B cell (primary cell): ENCODE measurements around the gene OR4K5. TPM values are rescaled to one million over a fixed set of nuclear protein-coding genes. Genes with fewer than 3 reads are reported as not detected.

Source experiments
- ATAC-seq: fragments of 200-7000 bp; cut with Tn5 transposase; one replicate; pipeline ENCODE4 v1.10.0; 2021; ENCODE audit warnings: low read depth, mild to moderate bottlenecking, moderate number of reproducible peaks, moderate library complexity
- CTCF ChIA-PET: fragments of 350-600 bp; sonication (Branson Sonifier 250); formaldehyde crosslinking; loops from one replicate; lab custom pipeline; 2021; ENCODE audit warnings: antibody characterized with exemption, inconsistent platforms; lab: Charles Lee
- POLR2A ChIA-PET: fragments of 350-600 bp; sonication (Branson Sonifier 250); formaldehyde crosslinking; loops from one replicate; lab custom pipeline; 2021; ENCODE audit warnings: antibody characterized with exemption; lab: Charles Lee
- DNase-seq: peaks from one replicate; pipeline ENCODE4 v3.0.0; 2013
- H2AFZ ChIP-seq: 2 replicates; pipeline ENCODE4 v1.6.1; 2012; ENCODE audit warnings: mild to moderate bottlenecking, low read depth, low read length; ENCODE audit not compliant: insufficient read depth, poor library complexity, severe bottlenecking
- H3K27ac ChIP-seq, 2 donors: 1 replicate in 1 of 2; 2 replicates in 1 of 2; pipeline ENCODE4 v1.5.1; 2012 to 2013; ENCODE audit warnings: low read length in 2 of 2, mild to moderate bottlenecking in 2 of 2, moderate library complexity in 1 of 2
- H3K27me3 ChIP-seq, 4 experiments: fragments of 200-600 bp in 1 of 4; sonication (generic) in 1 of 4; replicated peaks in 1 of 4; 1 replicate in 2 of 4; 2 replicates in 2 of 4; pipeline versions ENCODE4 v1.6.1 to v1.7.0; 2013 to 2016; ENCODE audit warnings: low read length in 3 of 4, mild to moderate bottlenecking in 2 of 4, mixed read lengths in 1 of 4, moderate library complexity in 1 of 4; ENCODE audit not compliant: insufficient read depth in 4 of 4, control insufficient read depth in 3 of 4; ENCODE audit errors: control extremely low read depth in 1 of 4
- H3K36me3 ChIP-seq, 2 experiments: replicated peaks in 1 of 2; 1 replicate in 1 of 2; 2 replicates in 1 of 2; pipeline versions ENCODE4 v1.6.1 to v1.7.1; 2013; ENCODE audit warnings: low read length in 1 of 2; ENCODE audit not compliant: insufficient read depth in 2 of 2, control insufficient read depth in 1 of 2; ENCODE audit errors: control extremely low read depth in 1 of 2, extremely low read depth in 1 of 2
- H3K4me1 ChIP-seq, 2 donors: fragments of 200-600 bp in 1 of 2; sonication (generic) in 1 of 2; 1 replicate in 1 of 2; 2 replicates in 1 of 2; pipeline versions ENCODE4 v1.5.1 to v1.6.1; 2013 to 2017; ENCODE audit warnings: low read length in 2 of 2; ENCODE audit not compliant: control insufficient read depth in 2 of 2, insufficient read depth in 2 of 2
- H3K4me2 ChIP-seq: replicated peaks from 2 replicates; pipeline ENCODE3; 2012; ENCODE audit warnings: mild to moderate bottlenecking, low read depth, low read length; ENCODE audit not compliant: poor library complexity, severe bottlenecking
- H3K4me3 ChIP-seq, 5 experiments: fragments of 200-600 bp in 1 of 5; sonication (generic) in 1 of 5; 1 replicate in 3 of 5; 2 replicates in 2 of 5; pipeline versions ENCODE4 v1.5.1 to v1.7.0; 2011 to 2016; ENCODE audit warnings: low read length in 4 of 5, mild to moderate bottlenecking in 4 of 5, low read depth in 2 of 5, control low read depth in 1 of 5, moderate library complexity in 1 of 5; ENCODE audit not compliant: insufficient read depth in 1 of 5; ENCODE audit errors: control extremely low read depth in 1 of 5, extremely low read depth in 1 of 5
- H3K79me2 ChIP-seq: fragments of 200-600 bp; sonication (generic); one replicate; pipeline ENCODE4 v1.6.0; 2016; ENCODE audit warnings: low read length; ENCODE audit not compliant: control insufficient read depth, insufficient read depth
- H3K9ac ChIP-seq: fragments of 200-600 bp; sonication (generic); 2 replicates; pipeline ENCODE4 v1.6.1; 2017; ENCODE audit warnings: mild to moderate bottlenecking, low read length, moderate library complexity
- H3K9me3 ChIP-seq, 3 donors: one replicate each; pipeline versions ENCODE4 v1.6.1 to v1.7.1; 2013; ENCODE audit warnings: low read length in 2 of 3; ENCODE audit not compliant: control insufficient read depth in 2 of 3, insufficient read depth in 1 of 3; ENCODE audit errors: control extremely low read depth in 1 of 3
- H4K20me1 ChIP-seq: 2 replicates; pipeline ENCODE4 v1.6.0; 2012; ENCODE audit warnings: mild to moderate bottlenecking, low read length; ENCODE audit not compliant: insufficient read depth, control insufficient read depth, poor library complexity, severe bottlenecking
- H3K27ac Mint-ChIP-seq: one replicate; pipeline ENCODE4 v1.8.0; 2021; ENCODE audit warnings: mixed read lengths
- H3K27me3 Mint-ChIP-seq: one replicate; pipeline ENCODE4 v1.8.0; 2021; ENCODE audit warnings: mixed read lengths
- H3K4me1 Mint-ChIP-seq: one replicate; pipeline ENCODE4 v1.8.0; 2021; ENCODE audit warnings: mixed read lengths
- H3K4me3 Mint-ChIP-seq: one replicate; pipeline ENCODE4 v1.8.0; 2021; ENCODE audit warnings: mixed read lengths
- H3K9me3 Mint-ChIP-seq: one replicate; pipeline ENCODE4 v1.8.0; 2022; ENCODE audit warnings: mixed read lengths; ENCODE audit not compliant: insufficient read depth
- EZH2 ChIP-seq: IDR thresholded peaks from 2 replicates; pipeline ENCODE4 v1.6.1; 2012; ENCODE audit warnings: borderline replicate concordance, low read depth, mild to moderate bottlenecking, moderate library complexity, low read length; ENCODE audit not compliant: insufficient read depth, poor library complexity, severe bottlenecking
- WGBS: methylation state at CpG from one replicate; pipeline ENCODE4 v1.1.5; 2013; ENCODE audit warnings: missing lambda C conversion rate; ENCODE audit not compliant: insufficient coverage; 5-methylcytosine and 5-hydroxymethylcytosine counted together
- intact Hi-C: fragments of 100-400 bp; cut with micrococcal nuclease; formaldehyde crosslinking; loops from one replicate; pipeline ENCODE4 v1.10.0; 2022
- polyA plus RNA-seq: library from polyadenylated mRNA; depleted of rRNA; stranded (reverse); fragments of >200 nt; gene quantifications from 2 replicates; pipeline ENCODE4 v1.2.3, GENCODE V29; 2012
- total RNA-seq, 2 donors: library from RNA; stranded (reverse); fragments of 120-200 nt in 1 of 2; gene quantifications; 1 replicate in 1 of 2; 2 replicates in 1 of 2; pipeline versions ENCODE4 v1.2.3 to v1.2.4, GENCODE V29; 2013 to 2022
- TF ChIP-seq, protein P1 (sequence below): fragments of 200-600 bp; IDR thresholded peaks from one replicate; pipeline ENCODE4 v1.8.0; 2022; ENCODE audit warnings: antibody characterized with exemption, mild to moderate bottlenecking

Gene OR4K5
- total and polyA plus RNA-seq, 2 donors (not counting 1 experiment from before 2014, with no cell fraction given): not detected

DNA sequence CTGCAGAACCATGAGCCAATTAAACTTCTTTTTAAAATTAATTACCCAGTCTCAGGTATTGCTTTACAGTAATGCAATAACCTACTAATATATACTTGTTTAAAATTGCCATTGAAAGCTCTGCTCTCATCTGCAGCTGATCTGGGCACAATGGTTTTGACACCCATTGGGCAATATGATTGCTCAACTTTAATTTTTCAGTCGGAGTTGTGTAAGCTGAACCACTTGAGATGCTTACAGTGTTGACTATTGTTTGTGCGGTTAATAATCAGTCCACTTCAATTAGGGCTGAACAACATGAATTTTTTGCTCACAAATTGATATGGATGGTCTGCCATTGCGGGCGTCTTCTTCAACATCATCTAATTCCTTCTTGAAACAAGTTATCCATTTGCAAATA lies 18.0 kb upstream of the OR4K5 start:
- no peaks in the 10 kb centered on the region for H3K4me1 Mint-ChIP-seq
- H3K9me3 Mint-ChIP-seq: peaks cover 4% of the 10 kb centered on the region
- Histone ChIP-seq H3K27ac (no peak overlapping the region), H3K4me3 (no peak overlapping the region), H4K20me1 (no peaks in the 10 kb centered on the region), H3K4me2 (no peak overlapping the region), H3K9me3 (peaks cover 0 to 6% (median 3%) of the 10 kb centered on the region in 3 donors), H2AFZ (no peak overlapping the region), H3K27me3 (no peaks in the 10 kb centered on the region), H3K4me1 (no peaks in the 10 kb centered on the region), H3K36me3 (no peaks in the 10 kb centered on the region), H3K9ac (no peak overlapping the region), H3K79me2 (no peaks in the 10 kb centered on the region)
- TF ChIP-seq, protein P1, sequence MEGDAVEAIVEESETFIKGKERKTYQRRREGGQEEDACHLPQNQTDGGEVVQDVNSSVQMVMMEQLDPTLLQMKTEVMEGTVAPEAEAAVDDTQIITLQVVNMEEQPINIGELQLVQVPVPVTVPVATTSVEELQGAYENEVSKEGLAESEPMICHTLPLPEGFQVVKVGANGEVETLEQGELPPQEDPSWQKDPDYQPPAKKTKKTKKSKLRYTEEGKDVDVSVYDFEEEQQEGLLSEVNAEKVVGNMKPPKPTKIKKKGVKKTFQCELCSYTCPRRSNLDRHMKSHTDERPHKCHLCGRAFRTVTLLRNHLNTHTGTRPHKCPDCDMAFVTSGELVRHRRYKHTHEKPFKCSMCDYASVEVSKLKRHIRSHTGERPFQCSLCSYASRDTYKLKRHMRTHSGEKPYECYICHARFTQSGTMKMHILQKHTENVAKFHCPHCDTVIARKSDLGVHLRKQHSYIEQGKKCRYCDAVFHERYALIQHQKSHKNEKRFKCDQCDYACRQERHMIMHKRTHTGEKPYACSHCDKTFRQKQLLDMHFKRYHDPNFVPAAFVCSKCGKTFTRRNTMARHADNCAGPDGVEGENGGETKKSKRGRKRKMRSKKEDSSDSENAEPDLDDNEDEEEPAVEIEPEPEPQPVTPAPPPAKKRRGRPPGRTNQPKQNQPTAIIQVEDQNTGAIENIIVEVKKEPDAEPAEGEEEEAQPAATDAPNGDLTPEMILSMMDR: no peak
- no peak for TF ChIP-seq EZH2
- no peak overlapping the region for H3K27ac Mint-ChIP-seq
- intact Hi-C loops: no loop called here
- no peak overlapping the region for H3K4me3 Mint-ChIP-seq
- ChIA-PET CTCF (no interaction called here), POLR2A (no interaction called here)
- ATAC-seq: no peak
- no peaks in the 10 kb centered on the region for H3K27me3 Mint-ChIP-seq
- 76% methylated on average over 2 of the region's 4 CpGs for WGBS
- DNase-seq: no peak

DNA sequence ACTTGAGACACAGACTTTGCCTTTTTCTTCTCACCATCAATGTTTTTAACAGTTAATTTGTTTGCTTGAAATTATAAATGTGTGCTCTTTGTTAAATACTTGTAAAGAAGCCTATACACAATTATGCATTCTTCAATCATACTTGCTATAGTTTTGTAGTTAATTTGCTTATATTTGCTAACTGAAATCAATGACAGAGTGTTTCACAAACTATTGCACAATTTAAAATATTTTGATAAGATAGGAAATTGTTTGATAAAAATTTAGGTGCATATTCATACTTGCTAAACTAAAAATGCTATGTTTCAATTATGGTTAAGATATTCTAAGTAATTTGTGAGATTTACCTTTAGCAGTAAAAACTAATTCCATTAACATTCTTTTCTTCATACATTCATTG lies 13.7 kb upstream of the OR4K5 start:
- CTCF ChIA-PET: no interaction called here
- H3K27ac Mint-ChIP-seq: no peak overlapping the region

More for the DNA sequence above, 13.7 kb upstream of the OR4K5 start:
- Histone ChIP-seq H3K4me2 (no peak overlapping the region), H3K4me1 (no peaks in the 10 kb centered on the region), H3K4me3 (no peak overlapping the region), H3K9ac (no peak overlapping the region), H4K20me1 (no peaks in the 10 kb centered on the region), H3K27me3 (no peaks in the 10 kb centered on the region), H3K9me3 (peaks cover 0 to 3% (median 2%) of the 10 kb centered on the region in 3 donors), H3K36me3 (no peaks in the 10 kb centered on the region), H2AFZ (no peak overlapping the region), H3K79me2 (no peaks in the 10 kb centered on the region), H3K27ac (no peak overlapping the region)
- DNase-seq (no peak), ATAC-seq (no peak)
- TF ChIP-seq, protein P1: no peak
- TF ChIP-seq EZH2: no peak
- intact Hi-C loops: no loop called here
- no peak overlapping the region for H3K4me3 Mint-ChIP-seq
- POLR2A ChIA-PET: no interaction called here
- H3K27me3 Mint-ChIP-seq: no peaks in the 10 kb centered on the region
- H3K4me1 Mint-ChIP-seq: no peaks in the 10 kb centered on the region
- peaks cover 4% of the 10 kb centered on the region for H3K9me3 Mint-ChIP-seq
